ENCODE data around the gene MARCHF4.
"Not testable (repeated sequence)": the region's sequence is repeated elsewhere in the genome, so short reads cannot be mapped to it uniquely, and the experiment has no call there.

The MARCHF4 gene

GRCh38 chr2:216392018-216392562 is 19.8 kb upstream of the MARCHF4 start:
- DNase-seq (ENCODE audit: low spot score) = no peak

- no peak for DNase-seq (ENCODE audit: low spot score)
Observed at GRCh38 chr2:216391401-216391800, 19.1 kb upstream of the MARCHF4 start.

GRCh38 chr2:216389570-216389969 is 17.3 kb upstream of the MARCHF4 start:
- DNase-seq (ENCODE audit: low spot score) = no peak

- no peak for DNase-seq (ENCODE audit: low spot score)
Observed at GRCh38 chr2:216388046-216388884, 16.0 kb upstream of the MARCHF4 start.

GRCh38 chr2:216387262-216387661 is 15.0 kb upstream of the MARCHF4 start:
- DNase-seq (ENCODE audit: low spot score) = no peak

- no peak for DNase-seq (ENCODE audit: low spot score)
Observed at GRCh38 chr2:216385478-216385877, 13.2 kb upstream of the MARCHF4 start.

GRCh38 chr2:216384409-216384808 is 12.1 kb upstream of the MARCHF4 start:
- DNase-seq (ENCODE audit: low spot score) = not testable (repeated sequence)

- DNase-seq (ENCODE audit: low spot score) = no peak
Observed at GRCh38 chr2:216379977-216380376, 7.7 kb upstream of the MARCHF4 start.

- DNase-seq (ENCODE audit: low spot score) = no peak
Observed at GRCh38 chr2:216375286-216375685, 3.0 kb upstream of the MARCHF4 start.

GRCh38 chr2:216373896-216374295 is 1.6 kb upstream of the MARCHF4 start:
- DNase-seq (ENCODE audit: low spot score) = no peak

GRCh38 chr2:216372761-216373291 is 543 bp upstream of the MARCHF4 start:
- DNase-seq (ENCODE audit: low spot score) = peak; percentile 60

- DNase-seq (ENCODE audit: low spot score) = peak; percentile 31
Observed at GRCh38 chr2:216370961-216371712, 1.1 kb downstream of the MARCHF4 start.

GRCh38 chr2:216369821-216370220 is 2.5 kb downstream of the MARCHF4 start:
- DNase-seq (ENCODE audit: low spot score) = no peak

GRCh38 chr2:216366777-216367471 is 5.4 kb downstream of the MARCHF4 start:
- no peak for DNase-seq (ENCODE audit: low spot score)

- DNase-seq (ENCODE audit: low spot score) = no peak
Observed at GRCh38 chr2:216365518-216365917, 6.8 kb downstream of the MARCHF4 start.

- no peak for DNase-seq (ENCODE audit: low spot score)
Observed at GRCh38 chr2:216363221-216363620, 9.1 kb downstream of the MARCHF4 start.

GRCh38 chr2:216362730-216363129 is 9.6 kb downstream of the MARCHF4 start:
- DNase-seq (ENCODE audit: low spot score) = no peak

GRCh38 chr2:216355711-216356110 is 16.6 kb downstream of the MARCHF4 start:
- no peak for DNase-seq (ENCODE audit: low spot score)

- DNase-seq (ENCODE audit: low spot score) = no peak
Observed at GRCh38 chr2:216354306-216354705, 18.0 kb downstream of the MARCHF4 start.

GRCh38 chr2:216352653-216353270 is 19.5 kb downstream of the MARCHF4 start:
- DNase-seq (ENCODE audit: low spot score) = no peak

- no peak for DNase-seq (ENCODE audit: low spot score)
Observed at GRCh38 chr2:216351172-216351925, 20.9 kb downstream of the MARCHF4 start.
